ENCODE results near the gene ANAPC7. TPM values are rescaled to one million over a fixed set of nuclear protein-coding genes. Genes with fewer than 3 reads are reported as not detected.

ANAPC7 gene
- total and polyA plus RNA-seq, 9 of the 15 experiments (the other 6 are each of a cell fraction or from before 2014, with no cell fraction given) = 46.7 to 158 (median 109) TPM

DNA sequence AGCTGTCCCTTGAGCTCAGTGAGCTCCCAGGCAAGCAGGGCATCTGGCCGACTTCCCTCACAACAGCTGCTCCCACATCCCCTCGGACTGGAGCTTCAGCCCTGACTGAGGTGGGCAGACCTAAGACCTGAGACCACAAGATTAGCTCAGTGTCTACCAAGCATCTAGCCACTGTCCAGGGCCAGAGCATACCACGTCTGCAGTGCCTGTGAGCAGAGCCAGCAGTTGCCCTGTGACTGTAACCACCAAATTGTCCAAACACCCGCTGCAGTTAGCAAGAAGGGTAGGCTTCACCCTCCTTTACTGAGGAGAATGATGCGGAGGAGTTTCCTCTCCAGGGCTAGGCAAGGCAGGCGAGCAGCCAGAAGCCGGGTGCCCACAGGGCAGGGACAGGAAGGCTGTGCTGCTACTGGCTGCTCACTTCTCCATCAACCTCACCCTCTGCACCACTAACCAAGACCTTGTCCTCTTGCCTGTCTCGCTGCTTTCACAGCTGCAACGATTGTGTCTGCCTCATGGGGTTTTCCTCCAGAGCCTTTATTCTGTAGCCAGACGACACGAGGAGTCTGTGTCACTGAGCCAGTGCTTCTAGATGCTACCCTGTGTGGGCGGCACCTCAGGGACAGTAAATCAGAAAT lies 53.9 kb downstream of the ANAPC7 start (continued):
- TF ChIP-seq, protein P1, sequence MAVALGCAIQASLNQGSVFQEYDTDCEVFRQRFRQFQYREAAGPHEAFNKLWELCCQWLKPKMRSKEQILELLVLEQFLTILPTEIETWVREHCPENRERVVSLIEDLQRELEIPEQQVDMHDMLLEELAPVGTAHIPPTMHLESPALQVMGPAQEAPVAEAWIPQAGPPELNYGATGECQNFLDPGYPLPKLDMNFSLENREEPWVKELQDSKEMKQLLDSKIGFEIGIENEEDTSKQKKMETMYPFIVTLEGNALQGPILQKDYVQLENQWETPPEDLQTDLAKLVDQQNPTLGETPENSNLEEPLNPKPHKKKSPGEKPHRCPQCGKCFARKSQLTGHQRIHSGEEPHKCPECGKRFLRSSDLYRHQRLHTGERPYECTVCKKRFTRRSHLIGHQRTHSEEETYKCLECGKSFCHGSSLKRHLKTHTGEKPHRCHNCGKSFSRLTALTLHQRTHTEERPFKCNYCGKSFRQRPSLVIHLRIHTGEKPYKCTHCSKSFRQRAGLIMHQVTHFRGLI (CRISPR knock-in tag; IDR thresholded peaks at IDR 0.05) = no peak
- TF ChIP-seq RBFOX2 (IDR thresholded peaks at IDR 0.05; ENCODE audit: low read depth, low read length) (no peak), KDM2B (CRISPR knock-in tag; IDR thresholded peaks at IDR 0.05) (no peak), POLR2A (conservative IDR thresholded peaks at IDR 0.05) (peak; percentile 68), PTTG1 (tag; IDR thresholded peaks at IDR 0.05; ENCODE audit: low read depth) (no peak), PCBP1 (IDR thresholded peaks at IDR 0.05; ENCODE audit: low read depth, low read length, poor library complexity, severe bottlenecking) (no peak), THAP12 (CRISPR knock-in tag; IDR thresholded peaks at IDR 0.05) (no peak), POLR2AphosphoS5 (IDR thresholded peaks at IDR 0.05; ENCODE audit: control insufficient read depth, insufficient read depth, low read depth, low read length) (peak; percentile 47; the same call in 1 of the 2 replicates), HMG20B (CRISPR knock-in tag; IDR thresholded peaks at IDR 0.05) (no peak), E2F4 (CRISPR knock-in tag; IDR thresholded peaks at IDR 0.05; ENCODE audit: low read depth) (no peak), HDGF (IDR thresholded peaks at IDR 0.05) (no peak), ZNF75A (CRISPR knock-in tag; IDR thresholded peaks at IDR 0.05) (no peak), MAFG (tag; conservative IDR thresholded peaks at IDR 0.05) (no peak), COPS2 (conservative IDR thresholded peaks at IDR 0.05) (no peak), EGR1 (conservative IDR thresholded peaks at IDR 0.05) (peak; percentile 33; the same call in 1 of the 2 replicates), SMAD3 (CRISPR knock-in tag; conservative IDR thresholded peaks at IDR 0.05) (no peak), ZNF12 (CRISPR knock-in tag; IDR thresholded peaks at IDR 0.05) (no peak), CEBPB (tag; IDR thresholded peaks at IDR 0.05) (no peak), ZNF57 (CRISPR knock-in tag; IDR thresholded peaks at IDR 0.05) (no peak), ZNF347 (CRISPR knock-in tag; IDR thresholded peaks at IDR 0.05; ENCODE audit: low read depth) (no peak), MYNN (IDR thresholded peaks at IDR 0.05) (peak; percentile 44; the same call in 1 of the 2 replicates), MYNN (CRISPR knock-in tag; IDR thresholded peaks at IDR 0.05) (no peak), BCL6 (CRISPR knock-in tag; IDR thresholded peaks at IDR 0.05) (no peak)
